Parathyroid adenoma (tissue), 2 donors: ENCODE results near the gene RABAC1.
"Not testable (repeated sequence)": the region's sequence is repeated elsewhere in the genome, so short reads cannot be mapped to it uniquely, and the experiment has no call there.

Experiments
- H2AFZ ChIP-seq: fragments of 300-600 bp; sonication (generic); one replicate; pipeline ENCODE4 v1.7.0; 2017; ENCODE audit warnings: antibody characterized with exemption, mild to moderate bottlenecking
- H3K27ac ChIP-seq: fragments of 300-600 bp; sonication (generic); one replicate; pipeline ENCODE4 v1.7.0; 2017
- H3K27me3 ChIP-seq: fragments of 300-600 bp; sonication (generic); one replicate; pipeline ENCODE4 v1.7.0; 2017; ENCODE audit warnings: low read length; ENCODE audit not compliant: control insufficient read depth, insufficient read depth
- H3K36me3 ChIP-seq: fragments of 300-600 bp; sonication (generic); one replicate; pipeline ENCODE4 v1.7.0; 2017; ENCODE audit warnings: low read length; ENCODE audit not compliant: control insufficient read depth, insufficient read depth
- H3K4me1 ChIP-seq: fragments of 300-600 bp; sonication (generic); one replicate; pipeline ENCODE4 v1.7.0; 2017; ENCODE audit warnings: control low read depth
- H3K4me2 ChIP-seq: fragments of 300-600 bp; sonication (generic); one replicate; pipeline ENCODE4 v1.7.0; 2017; ENCODE audit warnings: low read length
- H3K4me3 ChIP-seq: fragments of 300-600 bp; sonication (generic); one replicate; pipeline ENCODE4 v1.7.0; 2017; ENCODE audit warnings: low read depth, low read length
- H3K79me2 ChIP-seq: fragments of 300-600 bp; sonication (generic); one replicate; pipeline ENCODE4 v1.7.0; 2017; ENCODE audit warnings: control low read depth
- H3K9ac ChIP-seq: fragments of 300-600 bp; sonication (generic); one replicate; pipeline ENCODE4 v1.7.0; 2017; ENCODE audit warnings: mild to moderate bottlenecking
- H3K9me3 ChIP-seq: fragments of 300-600 bp; sonication (generic); one replicate; pipeline ENCODE4 v1.7.0; 2017; ENCODE audit warnings: low read length; ENCODE audit not compliant: control insufficient read depth
- TF ChIP-seq, protein P1 (sequence below): fragments of 300-600 bp; sonication (generic); IDR thresholded peaks from one replicate; pipeline ENCODE4 v1.7.0; 2017; ENCODE audit warnings: antibody characterized with exemption, mild to moderate bottlenecking
- donor health status: primary hyperparathyroidism.

Gene RABAC1

DNA sequence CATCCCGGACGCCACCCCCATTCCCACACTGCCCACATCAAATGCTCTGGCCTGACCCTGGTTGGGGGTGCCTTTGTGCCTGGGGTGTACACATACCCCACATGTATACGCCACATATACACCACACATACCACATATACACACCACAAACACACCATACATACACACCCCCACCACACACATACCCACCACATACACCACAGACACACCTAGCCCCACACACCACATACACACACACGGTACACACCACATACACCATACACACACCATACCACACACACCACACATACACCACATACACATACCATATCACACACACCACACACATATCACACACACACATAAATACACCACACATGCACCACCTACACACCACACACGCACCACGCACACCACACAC is 41.0 kb downstream of the RABAC1 start:
- H3K9me3 ChIP-seq, result no peaks in the 10 kb centered on the region
- TF ChIP-seq, protein P1, sequence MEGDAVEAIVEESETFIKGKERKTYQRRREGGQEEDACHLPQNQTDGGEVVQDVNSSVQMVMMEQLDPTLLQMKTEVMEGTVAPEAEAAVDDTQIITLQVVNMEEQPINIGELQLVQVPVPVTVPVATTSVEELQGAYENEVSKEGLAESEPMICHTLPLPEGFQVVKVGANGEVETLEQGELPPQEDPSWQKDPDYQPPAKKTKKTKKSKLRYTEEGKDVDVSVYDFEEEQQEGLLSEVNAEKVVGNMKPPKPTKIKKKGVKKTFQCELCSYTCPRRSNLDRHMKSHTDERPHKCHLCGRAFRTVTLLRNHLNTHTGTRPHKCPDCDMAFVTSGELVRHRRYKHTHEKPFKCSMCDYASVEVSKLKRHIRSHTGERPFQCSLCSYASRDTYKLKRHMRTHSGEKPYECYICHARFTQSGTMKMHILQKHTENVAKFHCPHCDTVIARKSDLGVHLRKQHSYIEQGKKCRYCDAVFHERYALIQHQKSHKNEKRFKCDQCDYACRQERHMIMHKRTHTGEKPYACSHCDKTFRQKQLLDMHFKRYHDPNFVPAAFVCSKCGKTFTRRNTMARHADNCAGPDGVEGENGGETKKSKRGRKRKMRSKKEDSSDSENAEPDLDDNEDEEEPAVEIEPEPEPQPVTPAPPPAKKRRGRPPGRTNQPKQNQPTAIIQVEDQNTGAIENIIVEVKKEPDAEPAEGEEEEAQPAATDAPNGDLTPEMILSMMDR, result no peak
- peaks cover 6% of the 10 kb centered on the region for H3K4me1 ChIP-seq
- no peak overlapping the region for H3K4me3 ChIP-seq
- H3K27me3 ChIP-seq, result peaks cover 5% of the 10 kb centered on the region
- no peak overlapping the region for H3K9ac ChIP-seq
- no peak overlapping the region for H3K27ac ChIP-seq
- no peaks in the 10 kb centered on the region for H3K36me3 ChIP-seq
- peaks cover 4% of the 10 kb centered on the region for H3K79me2 ChIP-seq
- H2AFZ ChIP-seq, result no peak overlapping the region
- H3K4me2 ChIP-seq, result no peak overlapping the region

DNA sequence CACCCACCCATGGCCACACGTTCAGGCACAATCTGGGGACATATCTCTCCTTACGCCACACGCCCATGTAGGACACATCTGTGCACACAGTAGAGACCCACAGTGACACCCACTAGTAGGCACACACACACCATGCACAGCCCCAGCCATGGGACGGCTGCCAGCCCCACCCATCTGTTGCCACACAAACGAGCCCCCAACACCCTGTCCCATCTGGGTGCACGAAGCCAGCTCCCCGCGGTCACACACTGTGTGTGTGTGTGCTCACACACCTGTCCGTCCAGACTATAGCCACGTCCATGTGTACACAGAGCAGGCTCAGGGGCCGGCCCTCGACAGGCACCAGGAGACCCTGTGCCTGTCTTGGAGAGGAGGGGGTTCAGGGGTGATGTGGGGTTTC is 41.4 kb downstream of the RABAC1 start:
- Histone ChIP-seq H3K4me2 (no peak overlapping the region), H3K9ac (no peak overlapping the region), H3K4me3 (no peak overlapping the region), H3K9me3 (no peaks in the 10 kb centered on the region), H3K27ac (no peak overlapping the region), H3K4me1 (peaks cover 6% of the 10 kb centered on the region), H2AFZ (no peak overlapping the region), H3K79me2 (peaks cover 4% of the 10 kb centered on the region), H3K36me3 (no peaks in the 10 kb centered on the region), H3K27me3 (peaks cover 5% of the 10 kb centered on the region)
- TF ChIP-seq, protein P1, result no peak

DNA sequence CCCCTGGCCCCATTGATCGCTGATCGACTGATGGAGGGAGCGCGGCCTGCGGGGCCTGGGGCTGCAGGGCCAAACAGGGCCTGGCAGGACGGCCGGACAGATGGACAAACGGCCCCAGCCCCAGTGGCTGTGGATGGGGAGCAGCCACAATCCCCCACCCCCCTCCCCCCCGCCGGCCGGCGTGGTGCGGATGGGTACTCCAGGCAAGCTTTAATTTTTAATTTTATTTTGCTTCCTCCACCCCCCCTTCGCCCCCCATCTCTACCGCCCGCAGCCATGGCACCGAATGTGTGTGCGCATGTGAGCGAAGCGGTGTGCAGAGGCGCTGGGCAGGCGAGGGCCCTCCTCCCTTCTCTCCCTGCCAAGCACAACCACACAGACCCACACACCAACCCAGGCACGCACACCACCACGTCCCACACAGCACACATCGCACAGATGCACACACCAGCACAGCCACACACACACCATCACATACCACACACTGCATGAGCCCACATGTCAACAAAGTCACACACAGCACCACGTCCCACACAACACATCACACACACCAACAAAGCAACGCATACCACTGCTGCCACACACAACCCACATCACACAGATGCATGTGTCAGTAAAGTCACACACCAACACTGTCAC is 43.2 kb downstream of the RABAC1 start:
- Histone ChIP-seq H3K27ac (no peak overlapping the region), H2AFZ (no peak overlapping the region), H3K4me1 (peaks cover 13% of the 10 kb centered on the region), H3K4me2 (no peak overlapping the region), H3K4me3 (no peak overlapping the region), H3K27me3 (peaks cover 5% of the 10 kb centered on the region), H3K79me2 (peaks cover 4% of the 10 kb centered on the region), H3K9me3 (no peaks in the 10 kb centered on the region), H3K9ac (no peak overlapping the region), H3K36me3 (no peaks in the 10 kb centered on the region)
- TF ChIP-seq, protein P1, result no peak

DNA sequence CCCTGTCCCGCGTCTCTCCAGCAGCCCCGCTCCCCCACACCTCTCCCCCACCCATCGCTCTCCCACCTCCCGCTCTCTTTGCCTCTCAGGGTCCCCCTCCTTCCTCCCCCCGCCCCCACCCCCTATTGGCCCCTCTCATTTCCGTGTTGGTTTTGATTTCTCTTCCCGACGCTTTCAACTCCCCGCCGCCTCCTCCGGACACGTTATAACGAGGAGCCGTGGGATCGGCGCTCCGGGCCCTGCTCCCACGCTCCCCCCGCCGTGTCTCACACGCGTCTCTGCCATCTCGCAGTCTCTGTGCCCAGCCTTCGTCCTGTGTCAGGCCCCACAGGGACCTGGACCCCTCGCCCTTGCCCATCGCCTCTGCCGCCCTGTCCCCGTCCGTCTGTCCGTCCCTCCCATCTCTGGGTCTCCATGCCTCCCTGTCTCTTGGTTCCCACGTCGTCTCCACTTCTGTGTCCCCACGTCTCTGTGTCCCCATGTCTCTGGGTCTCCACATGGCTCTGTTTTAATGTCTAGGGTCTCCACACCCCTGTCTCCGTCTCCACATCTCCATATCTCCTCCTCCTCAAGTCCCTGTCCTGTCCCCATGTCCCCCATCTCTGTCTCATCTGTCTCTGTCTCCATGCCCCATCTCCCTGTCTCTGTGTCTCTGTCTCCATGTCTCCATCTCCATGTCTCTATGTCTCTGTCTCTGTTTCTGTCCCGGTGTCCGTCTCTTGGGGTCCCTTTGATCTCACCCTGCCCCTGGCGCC is 43.9 kb downstream of the RABAC1 start:
- no peak overlapping the region for H3K4me2 ChIP-seq
- TF ChIP-seq, protein P1, result no peak
- H3K36me3 ChIP-seq, result no peaks in the 10 kb centered on the region
- H3K9ac ChIP-seq, result no peak overlapping the region
- no peaks in the 10 kb centered on the region for H3K9me3 ChIP-seq
- H3K4me1 ChIP-seq, result peaks cover 12% of the 10 kb centered on the region
- peaks cover 4% of the 10 kb centered on the region for H3K79me2 ChIP-seq
- no peak overlapping the region for H2AFZ ChIP-seq
- peaks cover 5% of the 10 kb centered on the region for H3K27me3 ChIP-seq
- H3K27ac ChIP-seq, result no peak overlapping the region
- H3K4me3 ChIP-seq, result no peak overlapping the region

DNA sequence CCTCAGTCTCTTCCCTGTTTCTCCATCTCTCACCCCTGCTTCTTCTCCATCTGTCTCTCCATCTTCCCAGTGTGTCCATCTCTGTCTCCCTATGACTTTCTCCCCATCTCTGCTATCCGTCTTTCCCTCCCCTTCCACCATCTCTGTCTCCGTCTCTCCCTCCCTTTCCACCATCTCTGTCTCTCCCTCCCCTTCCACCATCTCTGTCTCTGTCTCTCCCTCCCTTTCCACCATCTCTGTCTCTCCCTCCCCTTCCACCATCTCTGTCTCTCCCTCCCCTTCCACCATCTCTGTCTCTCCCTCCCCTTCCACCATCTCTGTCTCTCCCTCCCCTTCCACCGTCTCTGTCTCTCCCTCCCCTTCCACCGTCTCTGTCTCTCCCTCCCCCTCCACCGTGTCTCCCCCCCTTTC is 44.7 kb downstream of the RABAC1 start:
- H2AFZ ChIP-seq, H3K9ac ChIP-seq, H3K4me3 ChIP-seq, H3K36me3 ChIP-seq, H3K27me3 ChIP-seq, H3K4me2 ChIP-seq, H3K27ac ChIP-seq, H3K79me2 ChIP-seq, H3K9me3 ChIP-seq: not testable (repeated sequence)
- H3K4me1 ChIP-seq, result peaks cover 12% of the 10 kb centered on the region
